Measurements from ENCODE around the gene SKAP1.

GRCh38 chr17:48202959-48203358 lies 227.1 kb downstream of the SKAP1 start:
- TF ChIP-seq EZH2 (IDR thresholded peaks at IDR 0.05; ENCODE audit: borderline replicate concordance, low read length) (no peak), CTCF (conservative IDR thresholded peaks at IDR 0.05 in 1 of 2, IDR thresholded peaks at IDR 0.05 in 1 of 2; ENCODE audit: extremely low read depth in 1 of 2, insufficient read depth in 1 of 2, low read depth in 1 of 2, low read length in 2 of 2) (no peak)

All from mammary epithelial cell (primary cell).